HG03469 (cell line): ENCODE results near the gene GMDS.

Experiments
- ATAC-seq: cut with Tn5 transposase; IDR thresholded peaks from one replicate; pipeline ENCODE4 v1.9.1; 2021; ENCODE audit warnings: mild to moderate bottlenecking, moderate library complexity, moderate number of reproducible peaks; ENCODE audit not compliant: unreplicated experiment

GMDS gene

GRCh38 chr6:1786455-1787453, 458.7 kb downstream of the GMDS start:
- ATAC-seq, result no peak

- no peak for ATAC-seq
These were observed 461.0 kb downstream of the GMDS start for GRCh38 chr6:1784422-1784884.

GRCh38 chr6:1781817-1782184, 463.6 kb downstream of the GMDS start:
- no peak for ATAC-seq

- no peak for ATAC-seq
These were observed 464.1 kb downstream of the GMDS start for GRCh38 chr6:1781152-1781816.

- no peak for ATAC-seq
These were observed 465.0 kb downstream of the GMDS start for GRCh38 chr6:1780251-1780867.

- no peak for ATAC-seq
These were observed 466.6 kb downstream of the GMDS start for GRCh38 chr6:1778686-1779235.

- ATAC-seq, result no peak
These were observed 467.3 kb downstream of the GMDS start for GRCh38 chr6:1777921-1778685.

- no peak for ATAC-seq
These were observed 470.0 kb downstream of the GMDS start for GRCh38 chr6:1775441-1775840.

- ATAC-seq, result no peak
These were observed 471.0 kb downstream of the GMDS start for GRCh38 chr6:1774226-1774915.

GRCh38 chr6:1773700-1774099, 471.7 kb downstream of the GMDS start:
- ATAC-seq, result no peak

GRCh38 chr6:1770968-1771723, 474.3 kb downstream of the GMDS start:
- no peak for ATAC-seq

- ATAC-seq, result no peak
These were observed 475.0 kb downstream of the GMDS start for GRCh38 chr6:1770435-1770843.

- no peak for ATAC-seq
These were observed 477.7 kb downstream of the GMDS start for GRCh38 chr6:1767481-1768246.

GRCh38 chr6:1766654-1767053, 478.8 kb downstream of the GMDS start:
- ATAC-seq, result no peak

GRCh38 chr6:1765160-1765903, 480.1 kb downstream of the GMDS start:
- no peak for ATAC-seq

- no peak for ATAC-seq
These were observed 480.9 kb downstream of the GMDS start for GRCh38 chr6:1764397-1764987.

- no peak for ATAC-seq
These were observed 482.0 kb downstream of the GMDS start for GRCh38 chr6:1763404-1763803.
